Heart left ventricle (tissue), 16 donors: ENCODE results near the gene HNRNPDL. TPM values are rescaled to one million over a fixed set of nuclear protein-coding genes. Genes with fewer than 3 reads are reported as not detected.
A peak's percentile ranks its signal among the peaks of the same experiment; 100 is the strongest.

Experiments used
- ATAC-seq, 4 donors: fragments of 200-7000 bp; cut with Tn5 transposase; one replicate each; pipeline ENCODE4 v1.9.1; 2020 to 2022; ENCODE audit warnings: moderate library complexity in 4 of 4, mild to moderate bottlenecking in 3 of 4, moderate number of reproducible peaks in 1 of 4
- DNase-seq, 5 donors: peaks; one replicate each; pipeline ENCODE4 v3.0.0-alpha.2; 2020
- H3K27ac ChIP-seq, 12 donors: fragments of 200-600 bp; sonication (generic) in 4 of 12; one replicate each; pipeline versions ENCODE4 v1.5.0 to v1.8.0; 2016 to 2022; ENCODE audit warnings: mild to moderate bottlenecking in 2 of 12
- H3K27me3 ChIP-seq, 9 donors: fragments of 200-600 bp; sonication (generic) in 2 of 9; one replicate each; pipeline versions ENCODE4 v1.5.1 to v1.8.0; 2016 to 2022; ENCODE audit warnings: mild to moderate bottlenecking in 3 of 9
- H3K36me3 ChIP-seq, 9 donors: fragments of 200-600 bp; sonication (generic) in 2 of 9; one replicate each; pipeline versions ENCODE4 v1.5.0 to v1.8.0; 2018 to 2022; ENCODE audit warnings: mild to moderate bottlenecking in 2 of 9
- H3K4me1 ChIP-seq, 12 donors: fragments of 200-600 bp; sonication (generic) in 4 of 12; one replicate each; pipeline versions ENCODE4 v1.5.0 to v1.8.0; 2016 to 2022; ENCODE audit warnings: mild to moderate bottlenecking in 3 of 12
- H3K4me3 ChIP-seq, 12 donors: fragments of 200-600 bp; sonication (generic) in 4 of 12; one replicate each; pipeline versions ENCODE4 v1.5.0 to v1.8.0; 2017 to 2022; ENCODE audit warnings: mild to moderate bottlenecking in 9 of 12, moderate library complexity in 4 of 12
- H3K9me3 ChIP-seq, 12 donors: fragments of 200-600 bp; sonication (generic) in 4 of 12; one replicate each; pipeline versions ENCODE4 v1.5.0 to v1.8.0; 2016 to 2022; ENCODE audit warnings: mild to moderate bottlenecking in 1 of 12
- POLR2A ChIP-seq, 2 donors: fragments of 450-650 bp; IDR thresholded peaks; one replicate each; pipeline ENCODE4 v1.6.1; 2017; ENCODE audit warnings: antibody characterized with exemption in 2 of 2, mild to moderate bottlenecking in 2 of 2, moderate library complexity in 2 of 2
- WGBS, 4 donors: extraction: QIAGEN DNeasy Blood & Tissue Kit in 2 of 4; methylation state at CpG; one replicate each; pipeline versions ENCODE4 v1.1.5 to v1.1.7; 2013 to 2018; 5-methylcytosine and 5-hydroxymethylcytosine counted together
- intact Hi-C, 10 donors: fragments of 100-400 bp; cut with DNase I; formaldehyde crosslinking; loops; one replicate each; pipeline versions ENCODE4 v1.11.1 to v1.14.2; 2022
- polyA plus RNA-seq, 2 donors: library from polyadenylated mRNA; stranded (reverse); fragments of 200-250 nt; gene quantifications; one replicate each; pipeline ENCODE4 v1.2.3, GENCODE V29; 2013
- total RNA-seq, 9 donors: library from RNA; depleted of rRNA in 2 of 9; stranded (reverse); fragments of >200 nt in 2 of 9; fragmentation: NEBNext Ultra II Directional in 3 of 9; extraction: Animal tissue kit (Norgen Biotek cat#: 25700) in 3 of 9; gene quantifications; one replicate each; pipeline versions ENCODE4 v1.1.0 to v1.2.4, GENCODE V29; 2016 to 2023
- TF ChIP-seq, protein P1 (sequence below), 12 donors: fragments of 200-600 bp; sonication (generic) in 4 of 12; IDR thresholded peaks; one replicate each; pipeline versions ENCODE4 v1.5.0 to v1.8.0; 2018 to 2022; ENCODE audit warnings: antibody characterized with exemption in 12 of 12, mild to moderate bottlenecking in 5 of 12
- donor health status: ischemic (EF 13 %, LVEDD 7.1; RV severe dilation, severe dysfunction).
- donor health status: healthy with polysubstance abuse.
- donor health status: DM: no; HTN: yes; CAD: no.
- donor health status: DM: no; HTN: no; CAD: no.
- donor health status: ischemic (EF 25% LVEDD 6.9; RV normal size, moderate dysfunction).
- donor health status: ischemic (EF 25% LVEDD 5.7; RV mildly dilated, moderate dysfunction).
- donor health status: healthy.
- donor health status: DM: yes; HTN: yes; CAD: no.
- donor health status: ischemic (EF 35%, LVEDD 5.7; RV mildly dilated, moderate dysfunction).
- donor health status: nonischemic (EF 11% LVEDD 7.7; RV severe dilation, severe dysfunction).
- donor health status: DM: yes; HTN: yes; CAD: no.
- donor health status: PGD.
- donor health status: ischemic (EF 29% LVEDD 5.4; RV normal size, mild dysfunction).
- donor health status: nonischemic (EF 23%, LVEDD 6.1; RV moderate dilation, normal function).

Gene HNRNPDL
- total and polyA plus RNA-seq, 11 donors, result 90.8 to 236 (median 142) TPM

DNA sequence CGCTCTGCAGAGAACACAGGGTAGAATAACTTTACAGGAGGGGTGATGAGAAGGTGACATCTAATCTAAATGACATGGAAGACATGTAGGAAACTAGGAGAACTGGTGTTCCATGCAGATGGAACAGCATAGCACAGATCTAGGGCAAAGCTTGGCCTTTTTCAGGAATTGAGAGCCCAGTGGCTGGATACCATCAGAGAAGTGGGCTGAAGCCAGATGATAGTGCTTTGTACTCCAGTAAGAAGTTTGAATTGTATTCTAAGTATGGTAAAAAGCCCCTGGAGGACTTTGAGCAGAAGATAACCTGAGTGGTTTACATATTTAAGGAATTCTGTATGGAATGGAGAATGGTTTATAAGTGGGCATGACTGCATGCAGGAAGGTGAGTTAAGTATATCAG lies 33.0 kb upstream of the HNRNPDL start:
- Histone ChIP-seq H3K36me3 (peaks cover 0 to 37% (median 28%) of the 10 kb centered on the region in 9 donors), H3K27me3 (no peaks in the 10 kb centered on the region), H3K27ac (peak overlapping the region in 1 of 12 donors; percentile 6), H3K9me3 (no peaks in the 10 kb centered on the region), H3K4me1 (peaks cover 0 to 9% (median 1%) of the 10 kb centered on the region in 12 donors), H3K4me3 (no peak overlapping the region)
- intact Hi-C loops, result loop anchor here (2.0 to 10.0 kb wide), 12 partner anchors 99 to 802 kb away; partner anchors contain the start of genes THAP9 (in 1 of the 10) and TMEM150C (in 1 of the 10)
- WGBS, 4 donors, result 98 to 100% (median 98%) methylated on average over 1 of the region's 1 CpG
- DNase-seq (no peak), ATAC-seq (no peak)
- no peak for TF ChIP-seq POLR2A (IDR thresholded peaks at IDR 0.05)
- TF ChIP-seq, protein P1, sequence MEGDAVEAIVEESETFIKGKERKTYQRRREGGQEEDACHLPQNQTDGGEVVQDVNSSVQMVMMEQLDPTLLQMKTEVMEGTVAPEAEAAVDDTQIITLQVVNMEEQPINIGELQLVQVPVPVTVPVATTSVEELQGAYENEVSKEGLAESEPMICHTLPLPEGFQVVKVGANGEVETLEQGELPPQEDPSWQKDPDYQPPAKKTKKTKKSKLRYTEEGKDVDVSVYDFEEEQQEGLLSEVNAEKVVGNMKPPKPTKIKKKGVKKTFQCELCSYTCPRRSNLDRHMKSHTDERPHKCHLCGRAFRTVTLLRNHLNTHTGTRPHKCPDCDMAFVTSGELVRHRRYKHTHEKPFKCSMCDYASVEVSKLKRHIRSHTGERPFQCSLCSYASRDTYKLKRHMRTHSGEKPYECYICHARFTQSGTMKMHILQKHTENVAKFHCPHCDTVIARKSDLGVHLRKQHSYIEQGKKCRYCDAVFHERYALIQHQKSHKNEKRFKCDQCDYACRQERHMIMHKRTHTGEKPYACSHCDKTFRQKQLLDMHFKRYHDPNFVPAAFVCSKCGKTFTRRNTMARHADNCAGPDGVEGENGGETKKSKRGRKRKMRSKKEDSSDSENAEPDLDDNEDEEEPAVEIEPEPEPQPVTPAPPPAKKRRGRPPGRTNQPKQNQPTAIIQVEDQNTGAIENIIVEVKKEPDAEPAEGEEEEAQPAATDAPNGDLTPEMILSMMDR (IDR thresholded peaks at IDR 0.05), result no peak

DNA sequence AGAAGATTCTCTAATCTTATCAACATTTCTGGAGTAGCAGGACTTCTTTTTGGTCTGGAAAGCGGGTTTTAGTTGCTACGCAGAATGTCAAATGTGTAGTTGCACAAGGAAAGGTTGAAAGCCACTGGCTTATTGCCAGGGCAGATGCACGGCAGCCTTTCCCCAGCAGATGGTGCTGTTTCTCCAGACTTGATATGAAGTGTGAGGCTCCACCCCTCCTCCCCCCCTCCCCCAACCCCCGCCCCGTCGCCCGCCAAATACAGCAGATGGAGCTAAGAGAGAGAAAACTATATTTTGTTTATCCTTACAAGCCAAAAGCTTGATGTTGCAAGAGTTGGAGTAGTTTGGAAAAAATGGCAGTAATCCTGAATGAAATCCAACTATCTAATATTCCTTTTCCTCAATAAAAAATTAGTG lies 32.2 kb upstream of the HNRNPDL start:
- intact Hi-C loops, result loop anchor here (1.0 to 10.0 kb wide), 13 partner anchors 100 to 802 kb away; partner anchors contain the start of genes THAP9 (in 1 of the 10) and TMEM150C (in 1 of the 10)
- DNase-seq (peak; percentile 76 to 85 (median 80)), ATAC-seq (peak; percentile 57 to 90 (median 86))
- peaks cover 0 to 43% (median 36%) of the 10 kb centered on the region in 9 donors for H3K36me3 ChIP-seq
- TF ChIP-seq, protein P1 (IDR thresholded peaks at IDR 0.05), result peak; percentile 72 to 97 (median 89)
- no peak for TF ChIP-seq POLR2A (IDR thresholded peaks at IDR 0.05)
- no peaks in the 10 kb centered on the region for H3K27me3 ChIP-seq
- WGBS, 4 donors, result 3 to 10% (median 7%) methylated on average over 7 of the region's 7 CpGs
- H3K4me3 ChIP-seq, result no peak overlapping the region
- H3K27ac ChIP-seq, result peak overlapping the region in 1 of 12 donors; percentile 10
- no peaks in the 10 kb centered on the region for H3K9me3 ChIP-seq
- peaks cover 0 to 9% (median 1%) of the 10 kb centered on the region in 12 donors for H3K4me1 ChIP-seq

DNA sequence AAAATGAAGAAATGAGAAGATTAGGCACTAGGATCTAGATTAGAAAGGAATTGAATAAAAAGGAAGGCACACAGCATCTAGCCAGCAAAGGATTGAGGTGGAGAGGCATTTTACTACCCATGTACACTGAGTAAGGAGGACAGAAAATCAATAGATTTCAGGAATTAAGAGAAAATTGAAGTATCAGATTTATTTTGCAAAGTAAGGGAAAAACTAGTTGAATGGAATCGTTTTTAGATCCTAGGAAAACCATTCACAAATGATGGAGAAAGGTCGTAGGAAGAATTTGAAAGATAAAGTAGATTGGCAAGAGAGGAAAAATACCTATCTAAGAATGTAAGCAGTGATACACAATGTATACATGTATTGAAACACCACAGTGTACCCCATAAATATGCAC lies 31.4 kb upstream of the HNRNPDL start:
- Histone ChIP-seq H3K4me1 (peaks cover 0 to 9% (median 1%) of the 10 kb centered on the region in 12 donors), H3K27ac (no peak overlapping the region), H3K4me3 (no peak overlapping the region), H3K36me3 (peaks cover 0 to 50% (median 43%) of the 10 kb centered on the region in 9 donors), H3K9me3 (no peaks in the 10 kb centered on the region), H3K27me3 (no peaks in the 10 kb centered on the region)
- 74 to 86% (median 78%) methylated on average over 2 of the region's 2 CpGs for WGBS, 4 donors
- no peak for DNase-seq
- intact Hi-C loops, result loop anchor here (1.0 to 10.0 kb wide), 13 partner anchors 101 to 803 kb away; partner anchors contain the start of genes THAP9 (in 1 of the 10) and TMEM150C (in 1 of the 10)
- ATAC-seq, result no peak
- no peak for TF ChIP-seq POLR2A (IDR thresholded peaks at IDR 0.05)
- TF ChIP-seq, protein P1 (IDR thresholded peaks at IDR 0.05), result no peak

DNA sequence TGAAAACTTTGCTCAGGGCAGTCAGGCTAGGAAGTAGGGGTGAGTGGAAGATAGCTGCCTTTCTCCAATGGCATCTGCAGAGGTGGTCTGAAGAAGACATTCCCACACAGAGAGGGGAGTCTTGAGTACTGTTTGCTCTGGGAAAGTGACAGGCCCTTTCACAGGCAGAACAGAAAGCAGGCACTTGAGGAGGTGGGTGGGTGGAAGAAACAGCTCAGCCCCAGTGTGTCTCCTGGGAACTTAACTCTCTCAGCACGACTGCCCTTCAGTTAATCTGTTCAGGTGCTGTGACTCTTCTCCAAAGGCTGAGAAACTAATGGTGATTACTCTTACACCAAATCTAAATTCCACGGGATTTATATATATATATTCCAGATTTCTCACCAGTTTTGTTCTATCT lies 28.5 kb upstream of the HNRNPDL start:
- Histone ChIP-seq H3K27ac (no peak overlapping the region), H3K27me3 (no peaks in the 10 kb centered on the region), H3K9me3 (no peaks in the 10 kb centered on the region), H3K4me1 (peaks cover 0 to 5% (median 1%) of the 10 kb centered on the region in 12 donors), H3K4me3 (no peak overlapping the region), H3K36me3 (peaks cover 0 to 76% (median 69%) of the 10 kb centered on the region in 9 donors)
- intact Hi-C loops, result no loop called here
- WGBS, 4 donors, result 71 to 89% (median 85%) methylated on average over 2 of the region's 2 CpGs
- no peak for DNase-seq
- ATAC-seq, result no peak
- TF ChIP-seq POLR2A (IDR thresholded peaks at IDR 0.05), result no peak
- TF ChIP-seq, protein P1 (IDR thresholded peaks at IDR 0.05), result no peak
